GM12878 (cell line): ENCODE results near the gene TSHZ2.

Experiments
- POLR2AphosphoS2 ChIP-seq: IDR thresholded peaks from 2 replicates; pipeline ENCODE4 v1.6.1; 2011; ENCODE audit warnings: low read depth, mild to moderate bottlenecking, low read length, improper control_type of control experiment, moderate library complexity
- POLR2AphosphoS5 ChIP-seq: IDR thresholded peaks from 2 replicates; pipeline ENCODE4 v1.6.1; 2011; ENCODE audit warnings: mild to moderate bottlenecking, low read length, inconsistent platforms
- ZNF274 ChIP-seq: IDR thresholded peaks from one replicate; pipeline ENCODE4 v1.8.0; 2011; ENCODE audit not compliant: insufficient read length, insufficient read depth
- TF ChIP-seq, protein P1 (sequence below), 3 experiments: IDR thresholded peaks in 2 of 3; conservative IDR thresholded peaks in 1 of 3; 2 replicates each; pipeline ENCODE4 v1.5.1; 2011; ENCODE audit warnings: low read depth in 3 of 3, low read length in 3 of 3, mild to moderate bottlenecking in 3 of 3, control low read depth in 2 of 3, moderate library complexity in 2 of 3, inconsistent platforms in 1 of 3, mixed read lengths in 1 of 3; ENCODE audit not compliant: control insufficient read depth in 2 of 3, insufficient read depth in 1 of 3; ENCODE audit errors: extremely low read depth in 1 of 3

DNA sequence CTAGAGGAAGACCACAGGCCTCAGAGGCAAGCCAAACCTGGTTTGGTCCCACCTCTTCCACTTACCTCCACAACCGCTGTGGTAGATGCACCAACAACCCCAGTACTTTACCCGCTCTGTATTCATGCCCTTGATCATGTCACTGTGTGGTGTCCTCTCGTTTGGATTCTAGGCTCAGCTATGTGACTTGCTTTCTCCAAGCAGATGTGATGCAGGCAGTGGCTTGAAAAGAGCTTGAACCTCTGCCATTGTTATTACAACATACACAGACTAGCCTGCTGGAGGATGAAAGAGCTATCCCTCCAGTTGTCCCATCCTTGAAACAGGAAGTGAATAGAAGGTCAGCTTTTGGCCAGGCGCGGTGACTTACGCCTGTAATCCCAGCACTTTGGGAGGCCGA, 473.8 kb downstream of the TSHZ2 start:
- TF ChIP-seq POLR2AphosphoS5, result no peak
- no peak for TF ChIP-seq ZNF274
- TF ChIP-seq, protein P1, sequence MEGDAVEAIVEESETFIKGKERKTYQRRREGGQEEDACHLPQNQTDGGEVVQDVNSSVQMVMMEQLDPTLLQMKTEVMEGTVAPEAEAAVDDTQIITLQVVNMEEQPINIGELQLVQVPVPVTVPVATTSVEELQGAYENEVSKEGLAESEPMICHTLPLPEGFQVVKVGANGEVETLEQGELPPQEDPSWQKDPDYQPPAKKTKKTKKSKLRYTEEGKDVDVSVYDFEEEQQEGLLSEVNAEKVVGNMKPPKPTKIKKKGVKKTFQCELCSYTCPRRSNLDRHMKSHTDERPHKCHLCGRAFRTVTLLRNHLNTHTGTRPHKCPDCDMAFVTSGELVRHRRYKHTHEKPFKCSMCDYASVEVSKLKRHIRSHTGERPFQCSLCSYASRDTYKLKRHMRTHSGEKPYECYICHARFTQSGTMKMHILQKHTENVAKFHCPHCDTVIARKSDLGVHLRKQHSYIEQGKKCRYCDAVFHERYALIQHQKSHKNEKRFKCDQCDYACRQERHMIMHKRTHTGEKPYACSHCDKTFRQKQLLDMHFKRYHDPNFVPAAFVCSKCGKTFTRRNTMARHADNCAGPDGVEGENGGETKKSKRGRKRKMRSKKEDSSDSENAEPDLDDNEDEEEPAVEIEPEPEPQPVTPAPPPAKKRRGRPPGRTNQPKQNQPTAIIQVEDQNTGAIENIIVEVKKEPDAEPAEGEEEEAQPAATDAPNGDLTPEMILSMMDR (IDR thresholded peaks at IDR 0.05 in 2 of 3, conservative IDR thresholded peaks at IDR 0.05 in 1 of 3; ENCODE audit: control insufficient read depth in 2 of 3, extremely low read depth in 1 of 3, insufficient read depth in 1 of 3, low read depth in 3 of 3, low read length in 3 of 3), result no peak
- no peak for TF ChIP-seq POLR2AphosphoS2
